GM21381 (cell line): ENCODE results near the gene CFL2.

ENCODE experiments used
- ATAC-seq: cut with Tn5 transposase; IDR thresholded peaks from one replicate; pipeline ENCODE4 v1.9.1; 2021; ENCODE audit warnings: mild to moderate bottlenecking, moderate library complexity; ENCODE audit not compliant: unreplicated experiment

Gene CFL2

GRCh38 chr14:34676516-34677211 lies 37.7 kb downstream of the CFL2 start:
- no peak for ATAC-seq

GRCh38 chr14:34673702-34674101 lies 40.7 kb downstream of the CFL2 start:
- no peak for ATAC-seq

- ATAC-seq, result no peak
These were observed 42.7 kb downstream of the CFL2 start for GRCh38 chr14:34671716-34672115.

- no peak for ATAC-seq
These were observed 46.3 kb downstream of the CFL2 start for GRCh38 chr14:34668111-34668510.

GRCh38 chr14:34667007-34667406 lies 47.4 kb downstream of the CFL2 start:
- no peak for ATAC-seq

- ATAC-seq, result no peak
These were observed 48.5 kb downstream of the CFL2 start for GRCh38 chr14:34665785-34666435.

GRCh38 chr14:34662561-34663088 lies 51.8 kb downstream of the CFL2 start:
- ATAC-seq, result no peak

GRCh38 chr14:34660796-34661195 lies 53.6 kb downstream of the CFL2 start:
- no peak for ATAC-seq
